GM23338 (cell line): ENCODE measurements around the gene CNNM3. TPM values are rescaled to one million over a fixed set of nuclear protein-coding genes. Genes with fewer than 3 reads are reported as not detected.
A peak's percentile ranks its signal among the peaks of the same experiment; 100 is the strongest.

Source experiments
- ATAC-seq: fragments of 200-7000 bp; cut with Tn5 transposase; 3 replicates; pipeline ENCODE4 v1.9.1; 2020
- DNase-seq: peaks from one replicate; pipeline ENCODE4 v3.0.0-alpha.2; 2015; ENCODE audit warnings: low spot score
- H2AFZ ChIP-seq: fragments of 200-600 bp; sonication (generic); 2 replicates; pipeline ENCODE4 v1.8.0; 2016; ENCODE audit warnings: antibody characterized with exemption, mild to moderate bottlenecking, moderate library complexity
- H3F3A ChIP-seq: fragments of 200-600 bp; sonication (generic); replicated peaks from 2 replicates; pipeline ENCODE4 v1.8.0; 2017; ENCODE audit warnings: antibody characterized with exemption, mixed run types, low read depth
- H3K27ac ChIP-seq: fragments of 200-600 bp; sonication (generic); 2 replicates; pipeline ENCODE4 v1.6.1; 2016; ENCODE audit warnings: low read depth
- H3K27me3 ChIP-seq: fragments of 200-600 bp; sonication (generic); 2 replicates; pipeline ENCODE4 v1.8.0; 2016; ENCODE audit warnings: mild to moderate bottlenecking, mixed run types, moderate library complexity; ENCODE audit not compliant: insufficient read depth
- H3K36me3 ChIP-seq: fragments of 200-600 bp; sonication (generic); 2 replicates; pipeline ENCODE4 v1.8.0; 2016; ENCODE audit warnings: mild to moderate bottlenecking; ENCODE audit not compliant: insufficient read depth
- H3K4me1 ChIP-seq: fragments of 200-600 bp; sonication (generic); 2 replicates; pipeline ENCODE4 v1.8.0; 2016; ENCODE audit warnings: mild to moderate bottlenecking, moderate library complexity; ENCODE audit not compliant: insufficient read depth
- H3K4me2 ChIP-seq: fragments of 200-600 bp; sonication (generic); 2 replicates; pipeline ENCODE4 v1.7.1; 2017; ENCODE audit warnings: mixed run types
- H3K4me3 ChIP-seq: fragments of 200-600 bp; sonication (generic); 2 replicates; pipeline ENCODE4 v1.6.1; 2016; ENCODE audit warnings: mixed run types
- H3K79me2 ChIP-seq: fragments of 200-600 bp; sonication (generic); replicated peaks from 2 replicates; pipeline ENCODE4 v1.8.0; 2017; ENCODE audit warnings: mild to moderate bottlenecking; ENCODE audit not compliant: insufficient read depth
- H3K9me2 ChIP-seq: fragments of 200-600 bp; sonication (generic); 2 replicates; pipeline ENCODE4 v1.8.0; 2017; ENCODE audit not compliant: insufficient read depth
- H4K20me1 ChIP-seq: fragments of 200-600 bp; sonication (generic); replicated peaks from 2 replicates; pipeline ENCODE4 v1.8.0; 2017; ENCODE audit warnings: mild to moderate bottlenecking; ENCODE audit not compliant: insufficient read depth
- H3K27ac Mint-ChIP-seq: 2 replicates; pipeline ENCODE4 v1.8.0; 2020; ENCODE audit warnings: inconsistent platforms, mild to moderate bottlenecking, moderate library complexity, mixed read lengths
- H3K27me3 Mint-ChIP-seq: 3 replicates; pipeline ENCODE4 v1.8.0; 2022; ENCODE audit warnings: low read depth, mild to moderate bottlenecking, moderate library complexity, mixed read lengths, inconsistent platforms; ENCODE audit not compliant: insufficient read depth, poor library complexity
- H3K36me3 Mint-ChIP-seq: 3 replicates; pipeline ENCODE4 v1.8.0; 2021; ENCODE audit warnings: low read depth, mild to moderate bottlenecking, inconsistent platforms, moderate library complexity, mixed read lengths
- H3K4me1 Mint-ChIP-seq: 3 replicates; pipeline ENCODE4 v1.8.0; 2020; ENCODE audit warnings: mild to moderate bottlenecking, inconsistent platforms, mixed read lengths
- H3K4me3 Mint-ChIP-seq: 3 replicates; pipeline ENCODE4 v1.8.0; 2021; ENCODE audit warnings: moderate library complexity, mild to moderate bottlenecking, inconsistent platforms, mixed read lengths
- H3K9me3 Mint-ChIP-seq: 3 replicates; pipeline ENCODE4 v1.8.0; 2020; ENCODE audit warnings: moderate library complexity, mild to moderate bottlenecking, inconsistent platforms, mixed read lengths
- CTCF ChIP-seq, 2 experiments: fragments of 200-600 bp in 1 of 2; sonication (generic) in 1 of 2; conservative IDR thresholded peaks; 2 replicates each; pipeline versions ENCODE4 v1.5.1 to v1.6.1; 2016 to 2017; ENCODE audit warnings: antibody characterized with exemption in 2 of 2, low read depth in 2 of 2, mild to moderate bottlenecking in 2 of 2, moderate library complexity in 1 of 2
- ETS1 ChIP-seq: IDR thresholded peaks from 2 replicates; pipeline ENCODE4 v1.6.1; 2016; ENCODE audit warnings: antibody characterized with exemption
- EZH2phosphoT487 ChIP-seq: fragments of 200-600 bp; sonication (generic); IDR thresholded peaks from one replicate; pipeline ENCODE4 v1.8.1; 2018; ENCODE audit warnings: antibody characterized with exemption; ENCODE audit not compliant: unreplicated experiment
- NANOG ChIP-seq: IDR thresholded peaks from 2 replicates; pipeline ENCODE4 v1.6.1; 2016; ENCODE audit warnings: antibody characterized with exemption, borderline replicate concordance
- POLR2AphosphoS5 ChIP-seq: IDR thresholded peaks from 2 replicates; pipeline ENCODE4 v1.6.1; 2016; ENCODE audit warnings: antibody characterized with exemption, low read depth
- REST ChIP-seq: IDR thresholded peaks from one replicate; pipeline ENCODE4 v1.6.1; 2018; ENCODE audit warnings: antibody characterized with exemption; ENCODE audit not compliant: unreplicated experiment
- STAT1 ChIP-seq: IDR thresholded peaks from one replicate; pipeline ENCODE4 v1.6.1; 2016; ENCODE audit warnings: antibody characterized with exemption; ENCODE audit not compliant: unreplicated experiment
- ZNF114 ChIP-seq: fragments of 250-450 bp; sonication (Bioruptor Pico); IDR thresholded peaks from 2 replicates; pipeline ENCODE4 v1.5.0; 2020; ENCODE audit warnings: mild to moderate bottlenecking, moderate library complexity
- ZNF331 ChIP-seq: fragments of 250-450 bp; sonication (Bioruptor Pico); IDR thresholded peaks from 2 replicates; pipeline ENCODE4 v1.5.0; 2020; ENCODE audit warnings: low read depth, mild to moderate bottlenecking, moderate library complexity
- ZNF462 ChIP-seq: fragments of 250-450 bp; sonication (Bioruptor Pico); IDR thresholded peaks from 2 replicates; pipeline ENCODE4 v1.5.0; 2020; ENCODE audit warnings: mild to moderate bottlenecking, moderate library complexity
- polyA plus RNA-seq: library from polyadenylated mRNA; unstranded; fragments of >200 nt; fragmentation: Nextera tagmentation; extraction: Ambion mirVana; gene quantifications from 2 replicates; pipeline ENCODE4 v1.2.1, GENCODE V29; 2016
- total RNA-seq: library from RNA; depleted of rRNA; stranded (reverse); fragments of >200 nt; shearing (Covaris generic); gene quantifications from 2 replicates; pipeline ENCODE4 v1.2.3, GENCODE V29; 2014

Gene CNNM3
- total and polyA plus RNA-seq, 2 experiments from 2014 or later = 5.3 to 25.7 TPM

GRCh38 chr2:96870626-96871255 lies 54.7 kb downstream of the CNNM3 start (continued):
- TF ChIP-seq ZNF114 (CRISPR knock-in tag) (no peak), NANOG (no peak), REST (no peak)

- H3K4me3 ChIP-seq = no peak overlapping the region
- H3K79me2 ChIP-seq = peaks cover 12% of the 10 kb centered on the region
- 0 out of 2 replicates have a peak, but pooled peaks cover 12% of the 10 kb centered on the region for H3F3A ChIP-seq
- peaks cover 60% of the 10 kb centered on the region for H3K4me1 Mint-ChIP-seq
- peak overlapping the region; percentile 65; the same call in 1 of the 2 replicates for H3K4me2 ChIP-seq
- no peak overlapping the region for H3K27ac ChIP-seq
- no peak overlapping the region for H2AFZ ChIP-seq
- DNase-seq = peak; percentile 69
- H3K4me3 Mint-ChIP-seq = no peak overlapping the region
- H4K20me1 ChIP-seq = no peaks in the 10 kb centered on the region
- H3K36me3 ChIP-seq = no peaks in the 10 kb centered on the region
- peaks cover 29% of the 10 kb centered on the region for H3K27me3 Mint-ChIP-seq
- H3K27ac Mint-ChIP-seq = no peak overlapping the region
- ATAC-seq = no peak
- H3K27me3 ChIP-seq = no peaks in the 10 kb centered on the region
- no peaks in the 10 kb centered on the region for H3K9me3 Mint-ChIP-seq
- H3K9me2 ChIP-seq = no peaks in the 10 kb centered on the region
- H3K36me3 Mint-ChIP-seq = peaks cover 5% of the 10 kb centered on the region; the same call in 2 of the 3 replicates
- H3K4me1 ChIP-seq = peaks cover 52% of the 10 kb centered on the region
- TF ChIP-seq ZNF114 (CRISPR knock-in tag) (no peak), STAT1 (no peak), ZNF331 (CRISPR knock-in tag) (no peak), CTCF (conservative IDR thresholded peaks at IDR 0.05; ENCODE audit: low read depth in 2 of 2) (no peak), ZNF462 (CRISPR knock-in tag) (no peak), EZH2phosphoT487 (no peak), POLR2AphosphoS5 (no peak), ETS1 (no peak)
These were observed 56.7 kb downstream of the CNNM3 start for GRCh38 chr2:96872591-96873349.
